Adipocyte (in vitro differentiated cells): Measurements from ENCODE around the gene MAP4K2.

ENCODE experiments used
- DNase-seq: peaks from one replicate; pipeline ENCODE4 v3.0.0-alpha.2; 2015; ENCODE audit warnings: low read depth
- H3K27me3 ChIP-seq: replicated peaks from 2 replicates; pipeline ENCODE4 v1.7.0; 2013; ENCODE audit warnings: mild to moderate bottlenecking, low read length, moderate library complexity; ENCODE audit not compliant: control insufficient read depth, insufficient read depth
- H3K36me3 ChIP-seq: 2 replicates; pipeline ENCODE4 v1.7.0; 2013; ENCODE audit warnings: low read length, mild to moderate bottlenecking, moderate library complexity; ENCODE audit not compliant: control insufficient read depth, insufficient read depth, severe bottlenecking
- H3K4me1 ChIP-seq: 2 replicates; pipeline ENCODE4 v1.7.0; 2013; ENCODE audit warnings: mild to moderate bottlenecking, low read length, moderate library complexity; ENCODE audit not compliant: control insufficient read depth, insufficient read depth
- H3K4me3 ChIP-seq: 2 replicates; pipeline ENCODE4 v1.7.0; 2013; ENCODE audit warnings: mild to moderate bottlenecking, low read length, moderate library complexity
- H3K9ac ChIP-seq: 2 replicates; pipeline ENCODE4 v1.7.0; 2013; ENCODE audit warnings: mild to moderate bottlenecking, low read length, moderate library complexity
- H3K9me3 ChIP-seq: 2 replicates; pipeline ENCODE4 v1.7.0; 2013; ENCODE audit warnings: mild to moderate bottlenecking, low read length, moderate library complexity; ENCODE audit not compliant: control insufficient read depth

MAP4K2 gene

GRCh38 chr11:64762674-64763525 is 40.1 kb downstream of the MAP4K2 start:
- H3K4me1 ChIP-seq, result peaks cover 45% of the 10 kb centered on the region
- peaks cover 48% of the 10 kb centered on the region for H3K36me3 ChIP-seq
- H3K27me3 ChIP-seq, result no peaks in the 10 kb centered on the region
- DNase-seq, result no peak
- peak overlapping the region; percentile 33 for H3K9ac ChIP-seq
- no peak overlapping the region for H3K4me3 ChIP-seq
- no peaks in the 10 kb centered on the region for H3K9me3 ChIP-seq

- Histone ChIP-seq H3K4me1 (peaks cover 45% of the 10 kb centered on the region), H3K4me3 (no peak overlapping the region), H3K27me3 (no peaks in the 10 kb centered on the region), H3K9me3 (no peaks in the 10 kb centered on the region), H3K36me3 (peaks cover 41% of the 10 kb centered on the region), H3K9ac (peak overlapping the region; percentile 25)
- no peak for DNase-seq
Measured at GRCh38 chr11:64762277-64762673, 40.7 kb downstream of the MAP4K2 start.

- Histone ChIP-seq H3K27me3 (no peaks in the 10 kb centered on the region), H3K9ac (peak overlapping the region; percentile 78), H3K4me1 (peaks cover 45% of the 10 kb centered on the region), H3K36me3 (peaks cover 32% of the 10 kb centered on the region), H3K9me3 (no peaks in the 10 kb centered on the region), H3K4me3 (no peak overlapping the region)
- no peak for DNase-seq
Measured at GRCh38 chr11:64760759-64761420, 42.1 kb downstream of the MAP4K2 start.

GRCh38 chr11:64759722-64760719 is 43.0 kb downstream of the MAP4K2 start, which contains the start of gene PYGM:
TSS of gene PYGM (minus strand) at chr11:64759974. CDS start at chr11:64759898, 76 bp downstream.
- peaks cover 25% of the 10 kb centered on the region for H3K36me3 ChIP-seq
- H3K4me3 ChIP-seq, result peak within 1 kb of the TSS; percentile 56
- no peak for DNase-seq
- H3K4me1 ChIP-seq, result peaks cover 45% of the 10 kb centered on the region
- no peaks in the 10 kb centered on the region for H3K27me3 ChIP-seq
- no peaks in the 10 kb centered on the region for H3K9me3 ChIP-seq
- peak within 1 kb of the TSS; percentile 78 for H3K9ac ChIP-seq

GRCh38 chr11:64759131-64759721 is 43.8 kb downstream of the MAP4K2 start:
- DNase-seq, result no peak
- Histone ChIP-seq H3K27me3 (no peaks in the 10 kb centered on the region), H3K9me3 (no peaks in the 10 kb centered on the region), H3K4me1 (peaks cover 45% of the 10 kb centered on the region), H3K9ac (peak overlapping the region; percentile 78), H3K36me3 (peaks cover 17% of the 10 kb centered on the region), H3K4me3 (peak overlapping the region; percentile 56)

GRCh38 chr11:64758330-64759079 is 44.5 kb downstream of the MAP4K2 start:
- Histone ChIP-seq H3K9ac (no peak overlapping the region), H3K36me3 (peaks cover 10% of the 10 kb centered on the region), H3K27me3 (no peaks in the 10 kb centered on the region), H3K4me1 (peaks cover 37% of the 10 kb centered on the region), H3K9me3 (no peaks in the 10 kb centered on the region), H3K4me3 (no peak overlapping the region)
- DNase-seq, result no peak

- H3K4me1 ChIP-seq, result peaks cover 30% of the 10 kb centered on the region
- no peaks in the 10 kb centered on the region for H3K27me3 ChIP-seq
- H3K4me3 ChIP-seq, result no peak overlapping the region
- no peak overlapping the region for H3K9ac ChIP-seq
- no peaks in the 10 kb centered on the region for H3K9me3 ChIP-seq
- H3K36me3 ChIP-seq, result peaks cover 2% of the 10 kb centered on the region
- DNase-seq, result no peak
Measured at GRCh38 chr11:64757549-64758329, 45.3 kb downstream of the MAP4K2 start.

- no peaks in the 10 kb centered on the region for H3K36me3 ChIP-seq
Measured at GRCh38 chr11:64755681-64756361, 47.2 kb downstream of the MAP4K2 start.

GRCh38 chr11:64754919-64755662 is 47.9 kb downstream of the MAP4K2 start:
- no peak for DNase-seq
- no peaks in the 10 kb centered on the region for H3K36me3 ChIP-seq
- H3K9me3 ChIP-seq, result no peaks in the 10 kb centered on the region
- H3K27me3 ChIP-seq, result no peaks in the 10 kb centered on the region
- H3K4me1 ChIP-seq, result peaks cover 10% of the 10 kb centered on the region
- H3K4me3 ChIP-seq, result no peak overlapping the region
- no peak overlapping the region for H3K9ac ChIP-seq

More at GRCh38 chr11:64755681-64756361, 47.2 kb downstream of the MAP4K2 start:
- Histone ChIP-seq H3K9me3 (no peaks in the 10 kb centered on the region), H3K4me1 (peaks cover 17% of the 10 kb centered on the region), H3K4me3 (no peak overlapping the region), H3K9ac (no peak overlapping the region), H3K27me3 (no peaks in the 10 kb centered on the region)
- DNase-seq, result no peak
